Esophagus squamous epithelium (tissue), 5 donors: ENCODE measurements around the gene AFP. TPM values are rescaled to one million over a fixed set of nuclear protein-coding genes. Genes with fewer than 3 reads are reported as not detected.

Experiments used
- DNase-seq: peaks from one replicate; lab custom pipeline; 2025; lab: John Stamatoyannopoulos, UW
- H3K27ac ChIP-seq, 4 donors: fragments of 200-600 bp; sonication (generic); one replicate each; pipeline ENCODE4 v1.5.1; 2016 to 2019; ENCODE audit warnings: mild to moderate bottlenecking in 1 of 4
- H3K27me3 ChIP-seq, 4 donors: fragments of 200-600 bp; sonication (generic); 1 replicate in 3 of 4; 2 replicates in 1 of 4; pipeline versions ENCODE4 v1.5.1 to v1.6.0; 2017 to 2021; ENCODE audit warnings: antibody characterized with exemption in 1 of 4
- H3K36me3 ChIP-seq, 3 donors: fragments of 200-600 bp; sonication (generic); one replicate each; pipeline ENCODE4 v1.5.1; 2016 to 2019
- H3K4me1 ChIP-seq, 3 donors: fragments of 200-600 bp; sonication (generic); one replicate each; pipeline ENCODE4 v1.5.1; 2017 to 2019
- H3K4me3 ChIP-seq, 4 donors: fragments of 200-600 bp; sonication (generic); 1 replicate in 3 of 4; 2 replicates in 1 of 4; pipeline ENCODE4 v1.5.1; 2016 to 2019; ENCODE audit warnings: mild to moderate bottlenecking in 2 of 4, moderate library complexity in 1 of 4
- H3K9me3 ChIP-seq, 3 donors: fragments of 200-600 bp; sonication (generic); one replicate each; pipeline ENCODE4 v1.5.1; 2016 to 2019
- CTCF ChIP-seq, 6 experiments: fragments of 450-650 bp in 4 of 6; fragments of 200-600 bp in 2 of 6; sonication (generic) in 2 of 6; IDR thresholded peaks; one replicate each; pipeline ENCODE4 v1.5.1; 2016 to 2019; ENCODE audit warnings: antibody characterized with exemption in 6 of 6, mild to moderate bottlenecking in 4 of 6, moderate library complexity in 4 of 6
- POLR2A ChIP-seq, 4 donors: fragments of 450-650 bp; IDR thresholded peaks; one replicate each; pipeline ENCODE4 v1.6.1; 2017; ENCODE audit warnings: antibody characterized with exemption in 4 of 4, mild to moderate bottlenecking in 4 of 4, moderate library complexity in 3 of 4
- WGBS, 2 donors: methylation state at CpG; one replicate each; pipeline ENCODE4 v1.1.5; 2018; 5-methylcytosine and 5-hydroxymethylcytosine counted together
- intact Hi-C: fragments of 100-400 bp; cut with DNase I; formaldehyde crosslinking; loops from one replicate; pipeline ENCODE4 v1.15.0; 2022
- total RNA-seq, 4 donors: library from RNA; depleted of rRNA; stranded (reverse); fragments of >200 nt; gene quantifications; one replicate each; pipeline ENCODE4 v1.1.0, GENCODE V29; 2016
- donor health status: DM: yes; HTN: yes; CAD: no.

Gene AFP
- total RNA-seq, 4 donors from 2014 or later, result not detected

- Histone ChIP-seq H3K4me1 (peaks cover 0 to 4% (median 0%) of the 10 kb centered on the region in 3 donors), H3K36me3 (no peaks in the 10 kb centered on the region), H3K27ac (no peak overlapping the region), H3K9me3 (no peaks in the 10 kb centered on the region), H3K4me3 (no peak overlapping the region), H3K27me3 (no peaks in the 10 kb centered on the region)
- intact Hi-C loops, result no loop called here
- WGBS, 2 donors, result 76 to 83% methylated on average over 3 of the region's 3 CpGs
- no peak for TF ChIP-seq POLR2A (IDR thresholded peaks at IDR 0.05)
- DNase-seq, result no peak
Measured at GRCh38 chr4:73443224-73443623, 7.2 kb downstream of the AFP start.

GRCh38 chr4:73445383-73446335, 9.6 kb downstream of the AFP start:
- WGBS, 2 donors, result 84 to 85% methylated on average over 7 of the region's 7 CpGs
- intact Hi-C loops, result no loop called here

GRCh38 chr4:73446336-73446938, 10.4 kb downstream of the AFP start:
- Histone ChIP-seq H3K4me1 (peaks cover 0 to 16% (median 0%) of the 10 kb centered on the region in 3 donors), H3K27ac (no peak overlapping the region), H3K4me3 (no peak overlapping the region), H3K9me3 (no peaks in the 10 kb centered on the region), H3K27me3 (no peaks in the 10 kb centered on the region), H3K36me3 (no peaks in the 10 kb centered on the region)
- TF ChIP-seq POLR2A (IDR thresholded peaks at IDR 0.05) (no peak), CTCF (IDR thresholded peaks at IDR 0.05) (peak; percentile 29 to 78 (median 54))
- DNase-seq, result no peak
- intact Hi-C loops, result no loop called here
- WGBS, 2 donors, result 12 to 15% methylated on average over 4 of the region's 4 CpGs

More at GRCh38 chr4:73445383-73446335, 9.6 kb downstream of the AFP start:
- Histone ChIP-seq H3K4me1 (peaks cover 0 to 14% (median 0%) of the 10 kb centered on the region in 3 donors), H3K36me3 (no peaks in the 10 kb centered on the region), H3K4me3 (no peak overlapping the region), H3K27me3 (no peaks in the 10 kb centered on the region), H3K9me3 (no peaks in the 10 kb centered on the region), H3K27ac (no peak overlapping the region)
- TF ChIP-seq CTCF (IDR thresholded peaks at IDR 0.05) (no peak), POLR2A (IDR thresholded peaks at IDR 0.05) (no peak)
- no peak for DNase-seq

- Histone ChIP-seq H3K4me1 (peaks cover 0 to 16% (median 0%) of the 10 kb centered on the region in 3 donors), H3K9me3 (no peaks in the 10 kb centered on the region), H3K27ac (no peak overlapping the region), H3K36me3 (no peaks in the 10 kb centered on the region), H3K27me3 (no peaks in the 10 kb centered on the region), H3K4me3 (no peak overlapping the region)
- no peak for DNase-seq
- intact Hi-C loops, result no loop called here
- TF ChIP-seq POLR2A (IDR thresholded peaks at IDR 0.05), result no peak
- no peak for TF ChIP-seq CTCF (IDR thresholded peaks at IDR 0.05)
- WGBS, 2 donors, result 41 to 54% methylated on average over 4 of the region's 4 CpGs
Measured at GRCh38 chr4:73447671-73448070, 11.7 kb downstream of the AFP start.

GRCh38 chr4:73448448-73449203, 12.6 kb downstream of the AFP start:
- no peaks in the 10 kb centered on the region for H3K27me3 ChIP-seq
- peaks cover 0 to 16% (median 0%) of the 10 kb centered on the region in 3 donors for H3K4me1 ChIP-seq
- DNase-seq, result no peak
- intact Hi-C loops, result no loop called here
- no peak overlapping the region for H3K27ac ChIP-seq
- TF ChIP-seq CTCF (IDR thresholded peaks at IDR 0.05) (no peak), POLR2A (IDR thresholded peaks at IDR 0.05) (no peak)
- H3K9me3 ChIP-seq, result no peaks in the 10 kb centered on the region
- H3K4me3 ChIP-seq, result no peak overlapping the region
- WGBS, 2 donors, result 77 to 90% methylated on average over 4 of the region's 4 CpGs
- H3K36me3 ChIP-seq, result no peaks in the 10 kb centered on the region
